ENCODE data around the gene MYH9. TPM values are rescaled to one million over a fixed set of nuclear protein-coding genes. Genes with fewer than 3 reads are reported as not detected.

MYH9 gene
- total RNA-seq, 1 donor from 2014 or later = 111 TPM

GRCh38 chr22:36377022-36377631 is 10.6 kb downstream of the MYH9 start:
- no peak overlapping the region for H3K4me3 ChIP-seq (ENCODE audit: low read length in 3 of 3)
- peaks cover 0 to 6% (median 0%) of the 10 kb centered on the region in 3 donors for H3K36me3 ChIP-seq (ENCODE audit: control insufficient read depth in 3 of 3, insufficient read depth in 3 of 3, low read length in 3 of 3)
- no peaks in the 10 kb centered on the region for H3K27me3 ChIP-seq (ENCODE audit: control insufficient read depth in 3 of 3, insufficient read depth in 3 of 3, low read length in 3 of 3)
- no peak overlapping the region for H3K9ac ChIP-seq (ENCODE audit: low read depth in 1 of 3, low read length in 3 of 3)
- peaks cover 37 to 53% (median 45%) of the 10 kb centered on the region in 3 donors for H3K4me1 ChIP-seq (ENCODE audit: control insufficient read depth in 3 of 3, insufficient read depth in 3 of 3, low read length in 3 of 3)
- no peaks in the 10 kb centered on the region for H3K9me3 ChIP-seq (ENCODE audit: control insufficient read depth in 3 of 3, low read length in 3 of 3)
- H3K27ac ChIP-seq (ENCODE audit: low read depth, low read length) = no peak overlapping the region

GRCh38 chr22:36376265-36376664 is 11.5 kb downstream of the MYH9 start:
- no peak overlapping the region for H3K4me3 ChIP-seq (ENCODE audit: low read length in 3 of 3)
- no peak overlapping the region for H3K27ac ChIP-seq (ENCODE audit: low read depth, low read length)
- no peaks in the 10 kb centered on the region for H3K9me3 ChIP-seq (ENCODE audit: control insufficient read depth in 3 of 3, low read length in 3 of 3)
- H3K27me3 ChIP-seq (ENCODE audit: control insufficient read depth in 3 of 3, insufficient read depth in 3 of 3, low read length in 3 of 3) = no peaks in the 10 kb centered on the region
- peaks cover 0 to 6% (median 0%) of the 10 kb centered on the region in 3 donors for H3K36me3 ChIP-seq (ENCODE audit: control insufficient read depth in 3 of 3, insufficient read depth in 3 of 3, low read length in 3 of 3)
- H3K9ac ChIP-seq (ENCODE audit: low read depth in 1 of 3, low read length in 3 of 3) = no peak overlapping the region
- H3K4me1 ChIP-seq (ENCODE audit: control insufficient read depth in 3 of 3, insufficient read depth in 3 of 3, low read length in 3 of 3) = peaks cover 44 to 58% (median 48%) of the 10 kb centered on the region in 3 donors

- peaks cover 0 to 6% (median 0%) of the 10 kb centered on the region in 3 donors for H3K36me3 ChIP-seq (ENCODE audit: control insufficient read depth in 3 of 3, insufficient read depth in 3 of 3, low read length in 3 of 3)
- H3K9me3 ChIP-seq (ENCODE audit: control insufficient read depth in 3 of 3, low read length in 3 of 3) = no peaks in the 10 kb centered on the region
- H3K4me3 ChIP-seq (ENCODE audit: low read length in 3 of 3) = no peak overlapping the region
- peak overlapping the region; percentile 25 for H3K27ac ChIP-seq (ENCODE audit: low read depth, low read length)
- peaks cover 52 to 65% (median 53%) of the 10 kb centered on the region in 3 donors for H3K4me1 ChIP-seq (ENCODE audit: control insufficient read depth in 3 of 3, insufficient read depth in 3 of 3, low read length in 3 of 3)
- no peak overlapping the region for H3K9ac ChIP-seq (ENCODE audit: low read depth in 1 of 3, low read length in 3 of 3)
- no peaks in the 10 kb centered on the region for H3K27me3 ChIP-seq (ENCODE audit: control insufficient read depth in 3 of 3, insufficient read depth in 3 of 3, low read length in 3 of 3)
Observed at GRCh38 chr22:36375071-36375980, 12.4 kb downstream of the MYH9 start.

GRCh38 chr22:36374603-36375024 is 13.2 kb downstream of the MYH9 start:
- Histone ChIP-seq H3K9ac (ENCODE audit: low read depth in 1 of 3, low read length in 3 of 3) (peak overlapping the region in 1 of 3 donors; percentile 25), H3K4me1 (ENCODE audit: control insufficient read depth in 3 of 3, insufficient read depth in 3 of 3, low read length in 3 of 3) (peaks cover 52 to 65% (median 55%) of the 10 kb centered on the region in 3 donors), H3K36me3 (ENCODE audit: control insufficient read depth in 3 of 3, insufficient read depth in 3 of 3, low read length in 3 of 3) (peaks cover 0 to 6% (median 0%) of the 10 kb centered on the region in 3 donors), H3K4me3 (ENCODE audit: low read length in 3 of 3) (no peak overlapping the region), H3K27me3 (ENCODE audit: control insufficient read depth in 3 of 3, insufficient read depth in 3 of 3, low read length in 3 of 3) (no peaks in the 10 kb centered on the region), H3K9me3 (ENCODE audit: control insufficient read depth in 3 of 3, low read length in 3 of 3) (no peaks in the 10 kb centered on the region), H3K27ac (ENCODE audit: low read depth, low read length) (peak overlapping the region; percentile 25)

- no peaks in the 10 kb centered on the region for H3K9me3 ChIP-seq (ENCODE audit: control insufficient read depth in 3 of 3, low read length in 3 of 3)
- no peaks in the 10 kb centered on the region for H3K27me3 ChIP-seq (ENCODE audit: control insufficient read depth in 3 of 3, insufficient read depth in 3 of 3, low read length in 3 of 3)
- peaks cover 59 to 74% (median 67%) of the 10 kb centered on the region in 3 donors for H3K4me1 ChIP-seq (ENCODE audit: control insufficient read depth in 3 of 3, insufficient read depth in 3 of 3, low read length in 3 of 3)
- peak overlapping the region; percentile 11 to 51 (median 50) for H3K9ac ChIP-seq (ENCODE audit: low read depth in 1 of 3, low read length in 3 of 3)
- peak overlapping the region; percentile 59 for H3K27ac ChIP-seq (ENCODE audit: low read depth, low read length)
- peaks cover 0 to 6% (median 0%) of the 10 kb centered on the region in 3 donors for H3K36me3 ChIP-seq (ENCODE audit: control insufficient read depth in 3 of 3, insufficient read depth in 3 of 3, low read length in 3 of 3)
- peak overlapping the region in 1 of 3 donors; percentile 41 for H3K4me3 ChIP-seq (ENCODE audit: low read length in 3 of 3)
Observed at GRCh38 chr22:36373258-36373579, 14.5 kb downstream of the MYH9 start.

- no peak overlapping the region for H3K4me3 ChIP-seq (ENCODE audit: low read length in 3 of 3)
- peak overlapping the region; percentile 59 for H3K27ac ChIP-seq (ENCODE audit: low read depth, low read length)
Observed at GRCh38 chr22:36371920-36372319, 15.8 kb downstream of the MYH9 start.

GRCh38 chr22:36369922-36370791 is 17.6 kb downstream of the MYH9 start:
- Histone ChIP-seq H3K27me3 (ENCODE audit: control insufficient read depth in 3 of 3, insufficient read depth in 3 of 3, low read length in 3 of 3) (no peaks in the 10 kb centered on the region), H3K4me3 (ENCODE audit: low read length in 3 of 3) (peak overlapping the region; percentile 21 to 63 (median 48)), H3K27ac (ENCODE audit: low read depth, low read length) (peak overlapping the region; percentile 31), H3K9me3 (ENCODE audit: control insufficient read depth in 3 of 3, low read length in 3 of 3) (no peaks in the 10 kb centered on the region), H3K36me3 (ENCODE audit: control insufficient read depth in 3 of 3, insufficient read depth in 3 of 3, low read length in 3 of 3) (peaks cover 0 to 6% (median 0%) of the 10 kb centered on the region in 3 donors), H3K9ac (ENCODE audit: low read depth in 1 of 3, low read length in 3 of 3) (peak overlapping the region in 2 of 3 donors; percentile 48 to 55), H3K4me1 (ENCODE audit: control insufficient read depth in 3 of 3, insufficient read depth in 3 of 3, low read length in 3 of 3) (peaks cover 77 to 90% (median 84%) of the 10 kb centered on the region in 3 donors)

More at GRCh38 chr22:36371920-36372319, 15.8 kb downstream of the MYH9 start:
- peaks cover 0 to 6% (median 0%) of the 10 kb centered on the region in 3 donors for H3K36me3 ChIP-seq (ENCODE audit: control insufficient read depth in 3 of 3, insufficient read depth in 3 of 3, low read length in 3 of 3)
- no peaks in the 10 kb centered on the region for H3K27me3 ChIP-seq (ENCODE audit: control insufficient read depth in 3 of 3, insufficient read depth in 3 of 3, low read length in 3 of 3)
- no peak overlapping the region for H3K9ac ChIP-seq (ENCODE audit: low read depth in 1 of 3, low read length in 3 of 3)
- H3K4me1 ChIP-seq (ENCODE audit: control insufficient read depth in 3 of 3, insufficient read depth in 3 of 3, low read length in 3 of 3) = peaks cover 70 to 80% (median 79%) of the 10 kb centered on the region in 3 donors
- H3K9me3 ChIP-seq (ENCODE audit: control insufficient read depth in 3 of 3, low read length in 3 of 3) = no peaks in the 10 kb centered on the region

- Histone ChIP-seq H3K36me3 (ENCODE audit: control insufficient read depth in 3 of 3, insufficient read depth in 3 of 3, low read length in 3 of 3) (peaks cover 0 to 3% (median 0%) of the 10 kb centered on the region in 3 donors), H3K4me3 (ENCODE audit: low read length in 3 of 3) (peak overlapping the region in 2 of 3 donors; percentile 3 to 45), H3K4me1 (ENCODE audit: control insufficient read depth in 3 of 3, insufficient read depth in 3 of 3, low read length in 3 of 3) (peaks cover 78 to 90% (median 84%) of the 10 kb centered on the region in 3 donors), H3K9me3 (ENCODE audit: control insufficient read depth in 3 of 3, low read length in 3 of 3) (no peaks in the 10 kb centered on the region), H3K9ac (ENCODE audit: low read depth in 1 of 3, low read length in 3 of 3) (peak overlapping the region in 1 of 3 donors; percentile 57), H3K27ac (ENCODE audit: low read depth, low read length) (peak overlapping the region; percentile 31), H3K27me3 (ENCODE audit: control insufficient read depth in 3 of 3, insufficient read depth in 3 of 3, low read length in 3 of 3) (no peaks in the 10 kb centered on the region)
Observed at GRCh38 chr22:36369004-36369921, 18.5 kb downstream of the MYH9 start.
